K562 (cell line): ENCODE results near the gene SYNPO. TPM values are rescaled to one million over a fixed set of nuclear protein-coding genes. Genes with fewer than 3 reads are reported as not detected.

Experiments
- HLTF ChIP-seq: fragments of 450-650 bp; IDR thresholded peaks from 2 replicates; pipeline ENCODE4 v1.6.1; 2016
- MCM3 ChIP-seq: fragments of 450-650 bp; IDR thresholded peaks from 2 replicates; pipeline ENCODE4 v1.6.1; 2016
- NCOA4 ChIP-seq: fragments of 450-650 bp; IDR thresholded peaks from 2 replicates; pipeline ENCODE4 v1.6.1; 2018; ENCODE audit warnings: mild to moderate bottlenecking; ENCODE audit not compliant: partially characterized antibody
- ZNF785 ChIP-seq: fragments of 250-450 bp; sonication (Bioruptor Pico); IDR thresholded peaks from 2 replicates; pipeline ENCODE4 v1.4.0; 2020; ENCODE audit warnings: mild to moderate bottlenecking
- polyA plus RNA-seq, 8 experiments: library from polyadenylated mRNA; depleted of rRNA in 4 of 8; stranded (reverse) in 5 of 8; unstranded in 3 of 8; fragments of >200 nt; fragmentation: Nextera tagmentation in 2 of 8; fragmentation: Illumina TruSeq in 1 of 8; extraction: Ambion mirVana in 2 of 8; extraction: Trizol in 1 of 8; gene quantifications; 2 replicates each; pipeline versions ENCODE4 v1.2.1 to v1.2.3, GENCODE V29; 2011 to 2014; ENCODE audit warnings: inconsistent platforms in 1 of 8, missing spikeins in 1 of 8
- total RNA-seq, 7 experiments: library from RNA; depleted of rRNA in 6 of 7; stranded (reverse); fragments of >200 nt in 6 of 7; fragmentation: Illumina TruSeq in 2 of 7; extraction: Trizol in 2 of 7; gene quantifications; 2 replicates each; pipeline versions ENCODE4 v1.2.1 to v1.2.3, GENCODE V29; 2011 to 2021; ENCODE audit warnings: low replicate concordance in 1 of 7
- TF ChIP-seq, protein P1 (sequence below): IDR thresholded peaks from 3 replicates; pipeline ENCODE4 v1.6.1; 2011; ENCODE audit warnings: borderline replicate concordance, mild to moderate bottlenecking; ENCODE audit not compliant: insufficient read length, insufficient read depth
- TF ChIP-seq, protein P2 (sequence below), 2 experiments: fragments of 150-350 bp in 1 of 2; IDR thresholded peaks; 2 replicates each; pipeline ENCODE4 v1.6.1; 2012 to 2016; ENCODE audit warnings: low read depth in 2 of 2, low read length in 2 of 2, mild to moderate bottlenecking in 1 of 2, moderate library complexity in 1 of 2
- TF ChIP-seq, protein P3 (sequence below): fragments of 450-650 bp; IDR thresholded peaks from 2 replicates; pipeline ENCODE4 v1.6.1; 2016; ENCODE audit warnings: mild to moderate bottlenecking, moderate library complexity
- TF ChIP-seq, protein P4 (sequence below): sonication (generic); formaldehyde crosslinking; IDR thresholded peaks from 2 replicates; pipeline ENCODE4 v1.8.1; 2023; ENCODE audit warnings: mild to moderate bottlenecking, missing genetic modification reagents

SYNPO gene
- total and polyA plus RNA-seq, 9 of the 15 experiments (the other 6 are each of a cell fraction or from before 2014, with no cell fraction given) = 0.01 to 0.31 (median 0.03) TPM; not detected in 4

DNA sequence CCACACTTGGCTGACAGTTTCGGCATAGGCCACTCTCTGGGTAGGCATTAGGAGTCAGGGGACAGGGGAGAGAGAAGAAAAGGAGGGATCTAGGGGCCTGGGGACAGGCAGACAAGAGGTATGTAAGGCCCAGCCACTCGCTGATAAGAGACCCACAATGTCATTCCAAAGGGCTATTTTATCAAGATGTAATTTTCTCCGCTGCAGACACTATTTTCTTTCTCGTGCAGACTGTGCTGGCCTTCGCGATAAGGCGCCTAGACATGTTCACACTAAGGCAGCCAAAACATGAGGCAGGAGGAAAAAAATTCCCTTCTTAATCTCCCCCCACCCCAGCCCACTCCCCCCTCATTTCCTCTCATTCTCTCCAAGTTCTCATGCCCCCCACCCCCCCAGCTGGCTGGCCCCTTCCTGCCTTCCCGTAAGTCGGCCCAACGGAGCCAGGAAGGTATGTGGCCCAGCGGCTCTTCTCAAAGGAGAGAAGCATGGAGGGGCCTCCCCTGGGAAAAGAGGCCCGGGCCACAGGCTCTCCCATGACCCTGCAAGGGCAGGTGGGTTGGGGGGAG, 44.9 kb upstream of the SYNPO start (continued):
- TF ChIP-seq, protein P1, sequence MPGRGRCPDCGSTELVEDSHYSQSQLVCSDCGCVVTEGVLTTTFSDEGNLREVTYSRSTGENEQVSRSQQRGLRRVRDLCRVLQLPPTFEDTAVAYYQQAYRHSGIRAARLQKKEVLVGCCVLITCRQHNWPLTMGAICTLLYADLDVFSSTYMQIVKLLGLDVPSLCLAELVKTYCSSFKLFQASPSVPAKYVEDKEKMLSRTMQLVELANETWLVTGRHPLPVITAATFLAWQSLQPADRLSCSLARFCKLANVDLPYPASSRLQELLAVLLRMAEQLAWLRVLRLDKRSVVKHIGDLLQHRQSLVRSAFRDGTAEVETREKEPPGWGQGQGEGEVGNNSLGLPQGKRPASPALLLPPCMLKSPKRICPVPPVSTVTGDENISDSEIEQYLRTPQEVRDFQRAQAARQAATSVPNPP = no peak
- no peak for TF ChIP-seq MCM3
- no peak for TF ChIP-seq HLTF
- TF ChIP-seq, protein P2, sequence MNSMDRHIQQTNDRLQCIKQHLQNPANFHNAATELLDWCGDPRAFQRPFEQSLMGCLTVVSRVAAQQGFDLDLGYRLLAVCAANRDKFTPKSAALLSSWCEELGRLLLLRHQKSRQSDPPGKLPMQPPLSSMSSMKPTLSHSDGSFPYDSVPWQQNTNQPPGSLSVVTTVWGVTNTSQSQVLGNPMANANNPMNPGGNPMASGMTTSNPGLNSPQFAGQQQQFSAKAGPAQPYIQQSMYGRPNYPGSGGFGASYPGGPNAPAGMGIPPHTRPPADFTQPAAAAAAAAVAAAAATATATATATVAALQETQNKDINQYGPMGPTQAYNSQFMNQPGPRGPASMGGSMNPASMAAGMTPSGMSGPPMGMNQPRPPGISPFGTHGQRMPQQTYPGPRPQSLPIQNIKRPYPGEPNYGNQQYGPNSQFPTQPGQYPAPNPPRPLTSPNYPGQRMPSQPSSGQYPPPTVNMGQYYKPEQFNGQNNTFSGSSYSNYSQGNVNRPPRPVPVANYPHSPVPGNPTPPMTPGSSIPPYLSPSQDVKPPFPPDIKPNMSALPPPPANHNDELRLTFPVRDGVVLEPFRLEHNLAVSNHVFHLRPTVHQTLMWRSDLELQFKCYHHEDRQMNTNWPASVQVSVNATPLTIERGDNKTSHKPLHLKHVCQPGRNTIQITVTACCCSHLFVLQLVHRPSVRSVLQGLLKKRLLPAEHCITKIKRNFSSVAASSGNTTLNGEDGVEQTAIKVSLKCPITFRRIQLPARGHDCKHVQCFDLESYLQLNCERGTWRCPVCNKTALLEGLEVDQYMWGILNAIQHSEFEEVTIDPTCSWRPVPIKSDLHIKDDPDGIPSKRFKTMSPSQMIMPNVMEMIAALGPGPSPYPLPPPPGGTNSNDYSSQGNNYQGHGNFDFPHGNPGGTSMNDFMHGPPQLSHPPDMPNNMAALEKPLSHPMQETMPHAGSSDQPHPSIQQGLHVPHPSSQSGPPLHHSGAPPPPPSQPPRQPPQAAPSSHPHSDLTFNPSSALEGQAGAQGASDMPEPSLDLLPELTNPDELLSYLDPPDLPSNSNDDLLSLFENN (IDR thresholded peaks at IDR 0.05; ENCODE audit: low read depth in 2 of 2, low read length in 2 of 2) = no peak
- TF ChIP-seq NCOA4 = no peak
- TF ChIP-seq ZNF785 (CRISPR knock-in tag) = no peak
- TF ChIP-seq, protein P3, sequence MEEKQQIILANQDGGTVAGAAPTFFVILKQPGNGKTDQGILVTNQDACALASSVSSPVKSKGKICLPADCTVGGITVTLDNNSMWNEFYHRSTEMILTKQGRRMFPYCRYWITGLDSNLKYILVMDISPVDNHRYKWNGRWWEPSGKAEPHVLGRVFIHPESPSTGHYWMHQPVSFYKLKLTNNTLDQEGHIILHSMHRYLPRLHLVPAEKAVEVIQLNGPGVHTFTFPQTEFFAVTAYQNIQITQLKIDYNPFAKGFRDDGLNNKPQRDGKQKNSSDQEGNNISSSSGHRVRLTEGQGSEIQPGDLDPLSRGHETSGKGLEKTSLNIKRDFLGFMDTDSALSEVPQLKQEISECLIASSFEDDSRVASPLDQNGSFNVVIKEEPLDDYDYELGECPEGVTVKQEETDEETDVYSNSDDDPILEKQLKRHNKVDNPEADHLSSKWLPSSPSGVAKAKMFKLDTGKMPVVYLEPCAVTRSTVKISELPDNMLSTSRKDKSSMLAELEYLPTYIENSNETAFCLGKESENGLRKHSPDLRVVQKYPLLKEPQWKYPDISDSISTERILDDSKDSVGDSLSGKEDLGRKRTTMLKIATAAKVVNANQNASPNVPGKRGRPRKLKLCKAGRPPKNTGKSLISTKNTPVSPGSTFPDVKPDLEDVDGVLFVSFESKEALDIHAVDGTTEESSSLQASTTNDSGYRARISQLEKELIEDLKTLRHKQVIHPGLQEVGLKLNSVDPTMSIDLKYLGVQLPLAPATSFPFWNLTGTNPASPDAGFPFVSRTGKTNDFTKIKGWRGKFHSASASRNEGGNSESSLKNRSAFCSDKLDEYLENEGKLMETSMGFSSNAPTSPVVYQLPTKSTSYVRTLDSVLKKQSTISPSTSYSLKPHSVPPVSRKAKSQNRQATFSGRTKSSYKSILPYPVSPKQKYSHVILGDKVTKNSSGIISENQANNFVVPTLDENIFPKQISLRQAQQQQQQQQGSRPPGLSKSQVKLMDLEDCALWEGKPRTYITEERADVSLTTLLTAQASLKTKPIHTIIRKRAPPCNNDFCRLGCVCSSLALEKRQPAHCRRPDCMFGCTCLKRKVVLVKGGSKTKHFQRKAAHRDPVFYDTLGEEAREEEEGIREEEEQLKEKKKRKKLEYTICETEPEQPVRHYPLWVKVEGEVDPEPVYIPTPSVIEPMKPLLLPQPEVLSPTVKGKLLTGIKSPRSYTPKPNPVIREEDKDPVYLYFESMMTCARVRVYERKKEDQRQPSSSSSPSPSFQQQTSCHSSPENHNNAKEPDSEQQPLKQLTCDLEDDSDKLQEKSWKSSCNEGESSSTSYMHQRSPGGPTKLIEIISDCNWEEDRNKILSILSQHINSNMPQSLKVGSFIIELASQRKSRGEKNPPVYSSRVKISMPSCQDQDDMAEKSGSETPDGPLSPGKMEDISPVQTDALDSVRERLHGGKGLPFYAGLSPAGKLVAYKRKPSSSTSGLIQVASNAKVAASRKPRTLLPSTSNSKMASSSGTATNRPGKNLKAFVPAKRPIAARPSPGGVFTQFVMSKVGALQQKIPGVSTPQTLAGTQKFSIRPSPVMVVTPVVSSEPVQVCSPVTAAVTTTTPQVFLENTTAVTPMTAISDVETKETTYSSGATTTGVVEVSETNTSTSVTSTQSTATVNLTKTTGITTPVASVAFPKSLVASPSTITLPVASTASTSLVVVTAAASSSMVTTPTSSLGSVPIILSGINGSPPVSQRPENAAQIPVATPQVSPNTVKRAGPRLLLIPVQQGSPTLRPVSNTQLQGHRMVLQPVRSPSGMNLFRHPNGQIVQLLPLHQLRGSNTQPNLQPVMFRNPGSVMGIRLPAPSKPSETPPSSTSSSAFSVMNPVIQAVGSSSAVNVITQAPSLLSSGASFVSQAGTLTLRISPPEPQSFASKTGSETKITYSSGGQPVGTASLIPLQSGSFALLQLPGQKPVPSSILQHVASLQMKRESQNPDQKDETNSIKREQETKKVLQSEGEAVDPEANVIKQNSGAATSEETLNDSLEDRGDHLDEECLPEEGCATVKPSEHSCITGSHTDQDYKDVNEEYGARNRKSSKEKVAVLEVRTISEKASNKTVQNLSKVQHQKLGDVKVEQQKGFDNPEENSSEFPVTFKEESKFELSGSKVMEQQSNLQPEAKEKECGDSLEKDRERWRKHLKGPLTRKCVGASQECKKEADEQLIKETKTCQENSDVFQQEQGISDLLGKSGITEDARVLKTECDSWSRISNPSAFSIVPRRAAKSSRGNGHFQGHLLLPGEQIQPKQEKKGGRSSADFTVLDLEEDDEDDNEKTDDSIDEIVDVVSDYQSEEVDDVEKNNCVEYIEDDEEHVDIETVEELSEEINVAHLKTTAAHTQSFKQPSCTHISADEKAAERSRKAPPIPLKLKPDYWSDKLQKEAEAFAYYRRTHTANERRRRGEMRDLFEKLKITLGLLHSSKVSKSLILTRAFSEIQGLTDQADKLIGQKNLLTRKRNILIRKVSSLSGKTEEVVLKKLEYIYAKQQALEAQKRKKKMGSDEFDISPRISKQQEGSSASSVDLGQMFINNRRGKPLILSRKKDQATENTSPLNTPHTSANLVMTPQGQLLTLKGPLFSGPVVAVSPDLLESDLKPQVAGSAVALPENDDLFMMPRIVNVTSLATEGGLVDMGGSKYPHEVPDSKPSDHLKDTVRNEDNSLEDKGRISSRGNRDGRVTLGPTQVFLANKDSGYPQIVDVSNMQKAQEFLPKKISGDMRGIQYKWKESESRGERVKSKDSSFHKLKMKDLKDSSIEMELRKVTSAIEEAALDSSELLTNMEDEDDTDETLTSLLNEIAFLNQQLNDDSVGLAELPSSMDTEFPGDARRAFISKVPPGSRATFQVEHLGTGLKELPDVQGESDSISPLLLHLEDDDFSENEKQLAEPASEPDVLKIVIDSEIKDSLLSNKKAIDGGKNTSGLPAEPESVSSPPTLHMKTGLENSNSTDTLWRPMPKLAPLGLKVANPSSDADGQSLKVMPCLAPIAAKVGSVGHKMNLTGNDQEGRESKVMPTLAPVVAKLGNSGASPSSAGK = no peak; the same call in 1 of the 2 replicates
- TF ChIP-seq, protein P4, sequence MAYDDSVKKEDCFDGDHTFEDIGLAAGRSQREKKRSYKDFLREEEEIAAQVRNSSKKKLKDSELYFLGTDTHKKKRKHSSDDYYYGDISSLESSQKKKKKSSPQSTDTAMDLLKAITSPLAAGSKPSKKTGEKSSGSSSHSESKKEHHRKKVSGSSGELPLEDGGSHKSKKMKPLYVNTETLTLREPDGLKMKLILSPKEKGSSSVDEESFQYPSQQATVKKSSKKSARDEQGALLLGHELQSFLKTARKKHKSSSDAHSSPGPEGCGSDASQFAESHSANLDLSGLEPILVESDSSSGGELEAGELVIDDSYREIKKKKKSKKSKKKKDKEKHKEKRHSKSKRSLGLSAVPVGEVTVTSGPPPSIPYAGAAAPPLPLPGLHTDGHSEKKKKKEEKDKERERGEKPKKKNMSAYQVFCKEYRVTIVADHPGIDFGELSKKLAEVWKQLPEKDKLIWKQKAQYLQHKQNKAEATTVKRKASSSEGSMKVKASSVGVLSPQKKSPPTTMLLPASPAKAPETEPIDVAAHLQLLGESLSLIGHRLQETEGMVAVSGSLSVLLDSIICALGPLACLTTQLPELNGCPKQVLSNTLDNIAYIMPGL (CRISPR knock-in tag) = no peak
